Cardiac fibroblast (primary cell): ENCODE data around the gene NDUFAF4.

Source experiments
- DNase-seq, 2 donors: peaks; one replicate each; pipeline versions ENCODE4 v3.0.0 to v3.0.0-alpha.2; 2010; ENCODE audit warnings: low read depth in 2 of 2
- H3K4me3 ChIP-seq, 2 donors: replicated peaks in 1 of 2; 1 replicate in 1 of 2; 2 replicates in 1 of 2; pipeline ENCODE4 v1.5.1; 2011; ENCODE audit warnings: low read depth in 2 of 2, low read length in 2 of 2, mild to moderate bottlenecking in 2 of 2, moderate library complexity in 1 of 2
- CTCF ChIP-seq: IDR thresholded peaks from one replicate; pipeline ENCODE4 v1.5.1; 2011; ENCODE audit warnings: low read depth, mild to moderate bottlenecking, low read length, inconsistent platforms

The NDUFAF4 gene

DNA sequence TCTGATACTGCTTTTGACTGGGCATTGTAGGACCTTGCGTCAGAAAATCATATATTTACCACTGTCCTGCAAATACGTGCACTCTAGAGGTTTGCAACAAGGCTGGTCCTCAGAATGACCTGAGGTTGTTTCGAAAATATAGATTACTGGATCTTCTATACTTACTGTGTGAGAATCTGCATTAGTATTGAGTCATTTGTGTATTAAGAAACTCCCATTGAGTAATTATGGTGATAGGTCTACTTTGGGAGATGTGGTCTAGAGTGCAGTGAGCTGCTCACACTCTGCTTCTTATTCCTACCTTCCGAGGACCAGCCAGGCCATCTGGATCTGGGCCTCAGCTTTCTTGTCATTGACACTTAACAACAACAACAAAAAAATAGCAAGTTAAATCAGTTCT, 36.4 kb upstream of the NDUFAF4 start:
- DNase-seq = no peak
- H3K4me3 ChIP-seq = no peak overlapping the region
- TF ChIP-seq CTCF = no peak

GRCh38 chr6:96931198-96931597, 33.5 kb upstream of the NDUFAF4 start:
- no peak for TF ChIP-seq CTCF
- H3K4me3 ChIP-seq = no peak overlapping the region
- no peak for DNase-seq

GRCh38 chr6:96929741-96930140, 32.0 kb upstream of the NDUFAF4 start:
- TF ChIP-seq CTCF = no peak
- no peak for DNase-seq
- no peak overlapping the region for H3K4me3 ChIP-seq

GRCh38 chr6:96927660-96928059, 30.0 kb upstream of the NDUFAF4 start:
- no peak for TF ChIP-seq CTCF
- no peak overlapping the region for H3K4me3 ChIP-seq

DNA sequence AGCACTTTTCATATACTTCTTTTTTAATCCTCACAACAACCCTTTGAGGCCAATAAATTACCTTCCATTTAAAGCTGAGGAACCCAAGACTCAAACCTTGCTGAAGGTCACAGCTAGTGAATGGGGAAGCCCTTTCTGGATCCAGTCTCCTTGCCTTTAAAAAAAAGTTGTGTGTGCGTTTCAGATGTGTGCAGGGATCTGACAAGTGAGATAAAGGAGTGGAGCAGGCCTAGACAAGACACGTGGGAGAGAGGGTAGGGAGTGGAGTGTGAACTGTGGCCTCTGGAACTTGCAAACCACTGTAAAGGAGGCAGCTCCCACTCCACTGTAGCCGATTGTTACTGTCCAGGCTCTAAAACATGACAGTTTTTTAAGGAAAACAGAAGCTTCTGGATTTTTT, 28.7 kb upstream of the NDUFAF4 start:
- no peak overlapping the region for H3K4me3 ChIP-seq
- no peak for DNase-seq
- TF ChIP-seq CTCF = no peak

More at GRCh38 chr6:96927660-96928059, 30.0 kb upstream of the NDUFAF4 start:
- DNase-seq = no peak

DNA sequence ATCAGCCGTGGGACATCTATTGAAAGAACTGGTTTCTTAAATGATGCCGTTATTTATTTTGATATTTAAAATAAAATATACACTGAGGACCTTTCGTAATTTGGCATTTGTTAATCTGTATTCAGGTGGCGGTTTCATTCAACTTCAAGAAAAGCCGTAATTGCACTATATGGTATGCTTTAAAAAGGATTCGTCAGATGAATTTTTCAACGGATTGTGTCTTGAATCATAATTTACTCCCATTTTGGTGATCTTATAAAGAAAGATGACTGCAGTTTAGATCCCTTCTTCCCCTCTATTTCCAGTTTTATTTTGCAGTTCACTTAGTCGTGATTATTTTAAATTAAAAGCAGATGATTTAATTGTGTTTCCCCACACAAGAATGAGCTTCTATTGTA, 27.6 kb upstream of the NDUFAF4 start:
- H3K4me3 ChIP-seq = no peak overlapping the region
- no peak for TF ChIP-seq CTCF

DNA sequence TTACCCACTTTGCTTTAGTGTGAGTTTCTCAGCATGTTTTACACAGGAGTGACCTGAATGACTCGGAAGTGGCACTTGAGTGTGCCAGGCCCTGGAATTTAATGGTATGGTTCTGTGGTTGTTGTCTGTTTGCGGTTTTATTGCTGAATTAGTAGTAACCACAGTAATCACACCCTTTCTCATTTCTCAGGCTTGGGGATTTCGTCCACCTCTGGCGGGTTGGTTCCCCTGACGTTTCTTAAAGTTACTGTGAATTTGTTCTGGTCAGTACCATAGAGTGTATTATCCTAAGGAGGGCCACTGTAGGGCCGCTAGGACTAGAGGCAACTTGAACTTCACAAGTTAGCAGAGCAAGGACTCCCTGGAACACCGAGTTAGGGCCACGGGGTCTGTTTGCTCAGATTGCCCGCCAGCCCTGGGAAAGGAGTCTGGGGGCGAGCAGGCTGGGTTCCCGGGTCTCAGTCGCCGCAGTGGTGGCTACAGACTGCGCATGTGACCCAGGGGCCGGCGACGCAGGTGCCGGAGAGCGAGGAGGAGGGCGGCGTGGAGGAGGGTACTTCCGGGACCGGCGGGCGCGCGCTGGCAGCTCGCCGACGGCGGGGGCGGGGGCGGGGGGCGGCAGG, 26.3 kb upstream of the NDUFAF4 start:
- no peak for TF ChIP-seq CTCF
- H3K4me3 ChIP-seq = peak overlapping the region; percentile 55 to 64
- peak in 1 of 2 donors; percentile 12 for DNase-seq

More for the DNA sequence above, 27.6 kb upstream of the NDUFAF4 start:
- DNase-seq = no peak
